ENCODE measurements around the gene RAI14.

The RAI14 gene

DNA sequence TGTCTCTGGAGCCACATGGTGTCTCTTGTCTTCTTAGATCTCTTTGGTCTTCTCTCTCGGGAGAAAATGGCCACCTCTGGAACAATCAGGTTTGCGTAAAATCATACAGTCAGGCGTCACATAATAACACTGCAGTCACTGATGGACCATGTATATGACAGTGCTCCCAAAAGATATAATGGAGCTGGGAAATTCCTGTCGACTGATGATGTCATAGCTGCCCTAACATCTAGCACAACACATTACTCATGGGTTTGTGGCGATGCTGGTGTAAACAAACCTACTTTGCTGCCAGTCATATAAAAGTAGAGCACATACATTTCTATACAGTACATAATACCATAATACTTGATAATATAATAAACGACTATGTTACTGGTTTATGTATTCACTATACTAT, 30.1 kb upstream of the RAI14 start:
- Mint-ChIP-seq H3K4me3 (no peak overlapping the region), H3K36me3 (ENCODE audit: low read depth) (no peaks in the 10 kb centered on the region), H3K27me3 (ENCODE audit: low read depth) (no peaks in the 10 kb centered on the region), H3K9me3 (no peaks in the 10 kb centered on the region), H3K4me1 (ENCODE audit: low read depth) (no peaks in the 10 kb centered on the region), H3K27ac (no peak overlapping the region)

DNA sequence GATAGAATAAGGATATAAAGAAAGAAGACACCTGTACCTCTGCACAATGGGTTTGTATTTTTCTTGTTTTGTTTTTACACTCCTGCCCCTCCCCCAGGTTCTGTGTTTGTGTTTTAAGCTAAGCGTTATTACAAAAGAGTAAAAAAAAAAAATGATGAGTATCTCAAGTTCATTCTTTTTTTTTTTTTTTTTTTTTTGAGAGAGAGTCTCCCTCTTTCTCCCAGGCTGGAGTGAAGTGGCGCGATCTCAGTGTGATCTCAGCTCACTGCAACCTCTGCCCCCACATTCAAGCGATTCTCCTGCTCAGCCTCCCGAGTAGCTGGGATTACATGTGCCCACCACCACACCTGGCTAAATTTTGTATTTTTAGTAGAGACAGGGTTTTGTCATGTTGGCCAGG, 29.4 kb upstream of the RAI14 start:
- Mint-ChIP-seq H3K4me3 (no peak overlapping the region), H3K4me1 (ENCODE audit: low read depth) (no peaks in the 10 kb centered on the region), H3K27me3 (ENCODE audit: low read depth) (no peaks in the 10 kb centered on the region), H3K27ac (no peak overlapping the region), H3K36me3 (ENCODE audit: low read depth) (no peaks in the 10 kb centered on the region), H3K9me3 (no peaks in the 10 kb centered on the region)

DNA sequence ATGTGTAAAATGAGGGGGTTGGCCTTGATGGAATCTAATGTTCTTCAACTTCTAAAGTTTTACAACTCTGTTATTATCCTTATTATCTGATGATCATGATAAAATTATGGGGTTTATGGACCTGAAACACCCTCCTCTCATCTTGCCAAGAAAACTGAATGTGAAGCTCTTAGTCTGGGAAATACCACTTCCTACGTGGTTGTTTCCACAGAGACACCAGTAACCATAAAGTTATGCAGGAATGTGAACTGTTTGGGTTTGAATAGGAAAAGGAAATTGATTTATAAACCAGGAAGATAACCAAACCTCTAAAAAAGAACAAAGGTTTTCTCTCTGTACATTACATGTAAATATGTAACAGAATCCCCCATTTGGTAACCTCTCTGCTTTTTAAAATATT, 28.3 kb upstream of the RAI14 start:
- no peaks in the 10 kb centered on the region for H3K9me3 Mint-ChIP-seq
- no peaks in the 10 kb centered on the region for H3K36me3 Mint-ChIP-seq (ENCODE audit: low read depth)
- H3K27me3 Mint-ChIP-seq (ENCODE audit: low read depth), result no peaks in the 10 kb centered on the region
- H3K27ac Mint-ChIP-seq, result no peak overlapping the region
- no peaks in the 10 kb centered on the region for H3K4me1 Mint-ChIP-seq (ENCODE audit: low read depth)
- H3K4me3 Mint-ChIP-seq, result no peak overlapping the region

DNA sequence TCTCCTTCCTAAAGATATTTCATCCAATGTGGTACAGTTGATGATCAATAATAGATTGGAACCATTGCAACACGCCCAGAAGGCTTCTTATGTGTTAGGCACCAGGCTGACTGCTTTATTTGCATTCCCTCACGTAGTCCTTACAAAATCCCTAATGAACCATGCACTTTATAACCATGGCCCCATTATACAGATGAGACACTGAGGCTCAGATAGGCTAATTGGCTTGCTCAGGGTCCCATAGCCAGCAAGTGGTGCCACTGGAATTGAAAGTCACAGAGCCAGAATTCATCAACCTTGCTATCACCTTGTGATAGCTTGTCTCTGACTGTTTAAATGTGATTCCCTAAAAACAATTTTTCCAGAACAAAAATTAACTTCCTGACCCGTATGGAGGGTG, 27.8 kb upstream of the RAI14 start:
- H3K4me3 Mint-ChIP-seq, result no peak overlapping the region
- no peaks in the 10 kb centered on the region for H3K4me1 Mint-ChIP-seq (ENCODE audit: low read depth)
- H3K27ac Mint-ChIP-seq, result no peak overlapping the region
- no peaks in the 10 kb centered on the region for H3K9me3 Mint-ChIP-seq
- no peaks in the 10 kb centered on the region for H3K27me3 Mint-ChIP-seq (ENCODE audit: low read depth)
- H3K36me3 Mint-ChIP-seq (ENCODE audit: low read depth), result no peaks in the 10 kb centered on the region

DNA sequence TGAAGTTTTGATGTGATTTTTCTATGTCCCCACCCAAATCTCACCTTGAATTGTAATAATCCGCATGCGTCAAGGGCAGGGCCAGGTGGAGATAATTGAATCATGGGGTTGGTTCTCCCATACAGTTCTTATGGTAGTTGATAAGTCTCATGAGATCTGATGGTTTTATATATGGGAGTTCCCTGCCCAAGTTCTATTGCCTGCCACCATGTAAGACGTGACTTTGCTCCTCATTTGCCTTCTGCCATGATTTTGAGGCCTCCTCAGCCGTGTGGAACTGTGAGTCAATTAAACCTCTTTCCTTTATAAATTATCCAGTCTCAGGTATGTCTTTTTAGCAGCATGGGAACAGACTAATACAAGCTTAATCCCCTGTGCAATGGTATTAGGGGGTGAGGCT, 25.5 kb upstream of the RAI14 start:
- no peaks in the 10 kb centered on the region for H3K9me3 Mint-ChIP-seq
- no peak overlapping the region for H3K27ac Mint-ChIP-seq
- no peaks in the 10 kb centered on the region for H3K27me3 Mint-ChIP-seq (ENCODE audit: low read depth)
- no peak overlapping the region for H3K4me3 Mint-ChIP-seq
- no peaks in the 10 kb centered on the region for H3K36me3 Mint-ChIP-seq (ENCODE audit: low read depth)
- H3K4me1 Mint-ChIP-seq (ENCODE audit: low read depth), result no peaks in the 10 kb centered on the region

DNA sequence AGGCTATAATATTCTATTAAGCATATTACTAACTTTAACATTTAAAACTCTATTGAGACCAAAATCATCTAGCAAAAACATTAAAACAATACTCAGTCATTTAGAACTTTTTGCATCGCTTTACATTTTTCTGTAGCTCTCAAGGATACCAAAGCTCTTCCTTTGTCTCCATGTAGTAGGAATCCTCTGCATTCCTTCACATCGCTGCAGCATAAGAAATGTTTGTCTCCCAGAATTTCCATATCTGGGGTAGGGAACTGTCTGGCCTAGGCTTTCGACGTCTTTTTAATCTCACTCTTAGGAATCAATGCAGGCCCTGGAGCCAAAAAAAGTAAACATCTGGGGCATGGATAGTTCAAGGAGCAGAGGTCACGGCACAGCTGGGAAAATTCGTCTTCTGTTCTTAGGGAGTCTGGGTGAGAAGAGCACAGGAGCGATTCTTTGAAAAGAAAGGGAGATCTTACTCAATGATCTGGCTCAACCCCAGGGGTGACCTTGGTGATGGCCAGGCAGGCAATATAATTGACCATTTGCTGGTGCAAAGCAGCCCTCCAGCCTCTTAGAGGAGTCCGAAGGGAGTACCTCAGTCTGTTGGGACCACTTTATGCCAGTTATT, 23.2 kb upstream of the RAI14 start:
- Mint-ChIP-seq H3K27ac (no peak overlapping the region), H3K36me3 (ENCODE audit: low read depth) (no peaks in the 10 kb centered on the region), H3K4me1 (ENCODE audit: low read depth) (no peaks in the 10 kb centered on the region), H3K9me3 (no peaks in the 10 kb centered on the region), H3K4me3 (no peak overlapping the region), H3K27me3 (ENCODE audit: low read depth) (peaks cover 3% of the 10 kb centered on the region)

DNA sequence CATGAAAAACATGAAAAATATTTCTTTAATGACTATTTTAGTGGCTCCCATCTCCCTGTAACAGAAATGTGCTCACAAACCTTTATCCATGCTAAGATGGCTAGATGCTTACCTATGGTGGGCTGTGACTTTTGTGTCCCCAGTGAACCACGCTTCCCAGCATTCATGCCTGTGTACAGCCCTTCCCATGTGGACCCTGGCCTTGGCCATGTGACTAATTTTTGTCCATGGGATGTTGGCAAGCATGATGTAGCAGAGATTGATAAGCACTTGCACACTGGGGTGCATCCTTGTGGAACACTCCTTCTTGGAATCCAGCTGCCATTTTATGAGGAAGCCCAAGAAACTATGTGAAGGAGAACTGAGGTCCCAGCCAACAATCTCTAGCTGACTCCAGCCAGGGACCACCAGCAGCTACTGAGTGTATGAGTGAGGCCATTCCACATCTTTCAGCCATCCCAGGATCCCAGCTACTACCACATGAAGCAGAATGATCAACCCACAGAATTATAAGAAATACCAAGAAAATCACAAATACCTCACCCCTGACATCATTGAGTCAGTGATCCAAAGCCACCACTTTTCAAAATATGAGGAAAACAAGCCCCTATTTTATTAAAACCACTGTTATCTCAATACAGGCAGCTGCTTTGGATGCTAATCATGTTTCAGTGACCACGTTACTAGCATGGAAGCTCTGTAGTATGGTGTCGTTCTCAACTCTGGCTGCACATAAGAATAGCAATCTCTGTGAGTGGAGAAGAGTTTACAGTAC, 16.1 kb upstream of the RAI14 start:
- no peak overlapping the region for H3K4me3 Mint-ChIP-seq
- no peak overlapping the region for H3K27ac Mint-ChIP-seq
- H3K4me1 Mint-ChIP-seq (ENCODE audit: low read depth), result no peaks in the 10 kb centered on the region
- no peaks in the 10 kb centered on the region for H3K9me3 Mint-ChIP-seq
- peaks cover 8% of the 10 kb centered on the region for H3K27me3 Mint-ChIP-seq (ENCODE audit: low read depth)
- H3K36me3 Mint-ChIP-seq (ENCODE audit: low read depth), result no peaks in the 10 kb centered on the region

DNA sequence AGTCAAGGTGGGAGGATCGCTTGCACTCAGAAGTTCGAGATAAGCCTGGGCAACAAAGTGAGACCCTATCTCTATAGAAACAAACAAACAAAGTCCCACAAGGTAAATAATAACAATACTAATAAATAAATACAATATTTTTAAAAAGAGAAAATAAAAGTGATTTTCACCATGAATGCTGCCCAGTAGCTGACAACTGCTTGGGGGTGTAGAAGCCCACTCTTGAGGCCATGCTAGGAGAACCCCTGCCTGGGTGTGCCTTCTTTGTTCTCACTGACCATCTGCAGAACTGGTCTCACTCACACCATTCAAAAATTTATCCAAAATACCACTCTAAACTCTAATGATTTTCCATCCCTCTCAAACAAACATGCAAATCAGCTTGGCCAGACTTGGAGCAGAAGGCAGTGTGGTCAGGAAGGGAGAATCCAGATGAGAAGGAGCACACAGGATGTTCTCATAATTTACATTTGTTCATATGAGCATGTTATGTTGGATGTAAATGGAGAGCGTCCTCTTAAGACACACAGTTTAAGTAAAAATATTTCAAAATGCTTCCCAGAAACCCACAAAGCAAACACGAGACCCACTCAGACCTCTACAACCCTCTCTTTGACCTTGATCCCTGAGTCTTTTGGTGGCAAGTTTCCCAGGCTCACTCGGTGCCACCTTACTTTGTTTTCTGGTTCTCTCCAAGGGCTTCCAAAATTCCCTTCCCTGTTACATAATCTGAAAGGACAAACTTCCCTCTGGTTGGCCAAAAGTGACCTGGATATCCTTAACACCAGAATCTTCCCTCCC, 7.9 kb upstream of the RAI14 start:
- Mint-ChIP-seq H3K27ac (no peak overlapping the region), H3K36me3 (ENCODE audit: low read depth) (no peaks in the 10 kb centered on the region), H3K4me3 (no peak overlapping the region), H3K9me3 (peaks cover 3% of the 10 kb centered on the region), H3K27me3 (ENCODE audit: low read depth) (peaks cover 11% of the 10 kb centered on the region), H3K4me1 (ENCODE audit: low read depth) (no peaks in the 10 kb centered on the region)

DNA sequence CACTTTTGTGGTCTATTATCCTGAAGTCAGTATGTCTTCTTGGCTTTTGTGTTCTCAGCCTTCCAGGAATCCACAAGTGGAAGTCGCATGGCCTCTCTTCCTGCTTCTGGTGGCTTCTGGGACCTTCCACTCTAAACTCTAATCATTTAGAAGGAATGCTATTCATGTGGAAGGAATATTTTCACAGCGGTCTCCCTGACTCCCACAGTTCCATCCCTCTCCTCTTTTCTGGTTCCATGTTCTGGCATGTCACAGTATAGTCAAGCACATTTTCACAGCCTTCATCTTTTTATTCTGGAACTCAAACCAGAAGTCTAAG, 7.3 kb upstream of the RAI14 start:
- Mint-ChIP-seq H3K27me3 (ENCODE audit: low read depth) (peaks cover 16% of the 10 kb centered on the region), H3K4me3 (no peak overlapping the region), H3K9me3 (peaks cover 3% of the 10 kb centered on the region), H3K4me1 (ENCODE audit: low read depth) (no peaks in the 10 kb centered on the region), H3K36me3 (ENCODE audit: low read depth) (no peaks in the 10 kb centered on the region), H3K27ac (no peak overlapping the region)

DNA sequence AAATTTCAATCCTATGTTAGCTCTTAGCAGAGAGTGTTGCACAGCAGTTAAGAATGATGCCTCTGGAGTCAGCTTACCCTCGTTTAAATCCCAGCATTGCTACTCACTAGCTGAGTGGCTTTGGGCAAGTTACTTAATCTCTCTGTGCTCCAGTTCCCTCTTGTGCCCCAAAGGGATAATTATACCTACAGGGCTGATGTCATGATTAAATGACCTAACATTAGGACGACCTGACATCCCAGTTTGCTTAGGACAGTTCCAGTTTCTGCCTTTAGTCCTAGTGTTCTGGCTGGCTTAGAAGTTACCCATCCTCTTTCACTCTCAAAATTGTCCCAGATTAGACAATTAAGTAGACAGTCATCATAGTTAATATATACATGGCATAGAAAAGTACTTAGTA, 4.3 kb upstream of the RAI14 start:
- Mint-ChIP-seq H3K4me1 (ENCODE audit: low read depth) (peaks cover 8% of the 10 kb centered on the region), H3K27me3 (ENCODE audit: low read depth) (peaks cover 33% of the 10 kb centered on the region), H3K9me3 (peaks cover 3% of the 10 kb centered on the region), H3K4me3 (no peak overlapping the region), H3K27ac (no peak overlapping the region), H3K36me3 (ENCODE audit: low read depth) (peaks cover 2% of the 10 kb centered on the region)

DNA sequence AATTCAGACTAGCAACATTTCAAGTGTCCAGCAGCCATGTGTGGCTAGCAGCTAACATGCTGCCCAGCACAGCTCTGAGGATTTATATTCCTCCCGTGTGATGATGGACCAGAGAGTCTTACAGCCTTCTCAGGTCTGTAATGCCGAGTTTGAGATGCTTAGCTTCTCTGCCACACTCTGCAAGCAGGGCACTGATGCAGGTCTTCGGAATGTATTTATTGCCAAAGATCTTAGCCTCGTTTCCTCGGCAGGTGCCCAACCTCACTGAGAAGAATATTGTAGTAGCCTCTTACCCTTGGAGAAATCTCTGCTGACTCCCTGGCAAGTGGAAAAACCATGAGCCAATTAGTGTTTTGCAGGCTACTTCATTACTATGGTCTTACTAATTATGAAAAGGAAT, 3.7 kb upstream of the RAI14 start:
- Mint-ChIP-seq H3K27me3 (ENCODE audit: low read depth) (peaks cover 37% of the 10 kb centered on the region), H3K27ac (no peak overlapping the region), H3K9me3 (no peaks in the 10 kb centered on the region), H3K36me3 (ENCODE audit: low read depth) (peaks cover 2% of the 10 kb centered on the region), H3K4me1 (ENCODE audit: low read depth) (peaks cover 9% of the 10 kb centered on the region), H3K4me3 (no peak overlapping the region)

DNA sequence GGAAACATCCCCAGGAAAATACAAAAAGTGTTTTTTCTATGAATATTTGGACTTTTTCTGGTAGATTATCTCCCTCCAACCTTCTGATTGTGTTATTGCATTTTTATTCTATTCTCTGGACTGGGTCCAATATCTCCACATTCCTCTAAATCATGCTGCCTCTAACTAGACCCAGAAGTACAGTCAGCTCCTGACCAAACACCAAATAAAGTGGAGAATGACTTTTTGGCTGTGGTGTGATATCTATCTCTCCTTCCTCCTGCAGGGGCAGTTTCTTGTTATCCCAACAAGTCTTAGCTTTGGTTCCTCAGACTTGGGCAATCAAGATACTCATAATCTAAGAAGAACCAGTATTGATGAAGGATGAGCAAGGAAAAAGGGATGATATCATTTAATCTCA, 3.2 kb upstream of the RAI14 start:
- H3K9me3 Mint-ChIP-seq, result no peaks in the 10 kb centered on the region
- H3K27me3 Mint-ChIP-seq (ENCODE audit: low read depth), result peaks cover 42% of the 10 kb centered on the region
- no peak overlapping the region for H3K27ac Mint-ChIP-seq
- H3K4me1 Mint-ChIP-seq (ENCODE audit: low read depth), result peaks cover 13% of the 10 kb centered on the region
- H3K4me3 Mint-ChIP-seq, result no peak overlapping the region
- H3K36me3 Mint-ChIP-seq (ENCODE audit: low read depth), result peaks cover 2% of the 10 kb centered on the region

DNA sequence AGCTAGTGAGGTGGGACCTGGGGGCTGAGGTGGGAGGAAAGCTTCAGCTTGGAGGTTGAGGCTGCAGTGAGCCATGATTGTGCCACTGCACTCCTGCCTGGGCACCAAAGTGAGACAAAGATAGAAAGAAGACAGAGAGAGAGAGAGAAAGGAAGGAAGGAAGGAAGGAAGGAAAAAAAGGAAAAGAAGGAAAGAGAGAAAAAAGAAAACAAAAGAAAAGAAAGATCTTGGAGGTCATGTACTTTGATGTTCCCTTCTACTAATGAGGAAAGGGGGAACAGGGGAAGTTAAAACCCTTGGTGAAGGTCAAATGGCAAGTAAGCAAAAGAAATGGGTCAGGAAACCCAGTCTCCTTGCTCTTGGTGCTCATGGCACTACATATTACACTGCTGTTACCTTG, 2.4 kb upstream of the RAI14 start:
- H3K4me3 Mint-ChIP-seq, result no peak overlapping the region
- H3K27ac Mint-ChIP-seq, result no peak overlapping the region
- H3K36me3 Mint-ChIP-seq (ENCODE audit: low read depth), result peaks cover 2% of the 10 kb centered on the region

DNA sequence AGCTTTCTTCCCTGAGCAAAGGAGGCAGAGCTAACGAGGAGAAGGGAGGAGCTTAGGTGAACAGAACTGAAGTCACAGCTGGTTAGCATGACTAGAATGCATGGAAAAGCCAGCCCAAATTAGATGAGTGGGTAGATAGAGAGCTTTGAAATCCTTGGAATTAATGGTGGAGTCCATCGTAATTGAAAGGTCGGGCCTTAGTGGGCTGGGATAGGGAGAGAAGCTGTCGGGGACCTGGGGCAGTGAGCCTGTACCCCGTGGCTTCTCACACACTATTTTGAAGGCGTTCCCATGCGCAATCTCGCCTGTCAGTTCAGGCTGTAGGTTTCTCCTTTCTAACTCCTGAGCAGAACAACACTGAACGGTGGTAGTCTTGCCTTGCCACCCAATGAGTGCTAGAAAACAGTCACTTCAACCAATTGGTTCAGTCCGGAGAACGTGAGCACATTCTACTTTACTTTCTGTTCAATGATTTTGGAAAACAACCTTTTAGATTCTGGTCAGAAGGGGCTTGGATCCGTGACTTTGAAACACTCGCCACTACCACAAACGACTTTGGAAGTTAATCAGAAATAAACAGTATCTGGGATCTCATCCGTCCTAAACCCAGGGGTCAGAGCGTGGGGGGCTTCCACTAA, 655 bp upstream of the RAI14 start:
- peaks cover 13% of the 10 kb centered on the region for H3K4me1 Mint-ChIP-seq (ENCODE audit: low read depth)
- no peak overlapping the region for H3K27ac Mint-ChIP-seq
- peak overlapping the region; percentile 84 for H3K4me3 Mint-ChIP-seq
- peaks cover 2% of the 10 kb centered on the region for H3K36me3 Mint-ChIP-seq (ENCODE audit: low read depth)
- H3K27me3 Mint-ChIP-seq (ENCODE audit: low read depth), result peaks cover 55% of the 10 kb centered on the region
- no peaks in the 10 kb centered on the region for H3K9me3 Mint-ChIP-seq

More for the DNA sequence above, 2.4 kb upstream of the RAI14 start:
- peaks cover 13% of the 10 kb centered on the region for H3K4me1 Mint-ChIP-seq (ENCODE audit: low read depth)
- H3K9me3 Mint-ChIP-seq, result no peaks in the 10 kb centered on the region
- peaks cover 49% of the 10 kb centered on the region for H3K27me3 Mint-ChIP-seq (ENCODE audit: low read depth)
